Endodermal cell (in vitro differentiated cells): Measurements from ENCODE around the gene SLX1A. TPM values are rescaled to one million over a fixed set of nuclear protein-coding genes. Genes with fewer than 3 reads are reported as not detected.
"Not testable (repeated sequence)": the region's sequence is repeated elsewhere in the genome, so short reads cannot be mapped to it uniquely, and the experiment has no call there.

ENCODE experiments used
- DNase-seq: peaks from one replicate; pipeline ENCODE4 v3.0.0-alpha.2; 2017
- H3K27ac ChIP-seq: 2 replicates; pipeline ENCODE4 v1.5.1; 2013; ENCODE audit warnings: mild to moderate bottlenecking, low read depth, low read length, moderate library complexity
- H3K27me3 ChIP-seq: 2 replicates; pipeline ENCODE4 v1.6.1; 2013; ENCODE audit warnings: mild to moderate bottlenecking, low read length, moderate library complexity; ENCODE audit not compliant: insufficient read depth, control insufficient read depth, poor library complexity, severe bottlenecking
- H3K36me3 ChIP-seq: 2 replicates; pipeline ENCODE4 v1.7.0; 2013; ENCODE audit warnings: mild to moderate bottlenecking, low read length, moderate library complexity; ENCODE audit not compliant: control insufficient read depth, insufficient read depth
- H3K4me1 ChIP-seq: one replicate; pipeline ENCODE4 v1.7.0; 2013; ENCODE audit warnings: low read length; ENCODE audit not compliant: control insufficient read depth, insufficient read depth
- H3K4me3 ChIP-seq: 2 replicates; pipeline ENCODE4 v1.5.1; 2013; ENCODE audit warnings: mild to moderate bottlenecking, low read length, moderate library complexity
- H3K9ac ChIP-seq: 2 replicates; pipeline ENCODE4 v1.6.1; 2013; ENCODE audit warnings: mild to moderate bottlenecking, low read length, moderate library complexity; ENCODE audit not compliant: poor library complexity, severe bottlenecking; ENCODE audit errors: extremely low read depth
- H3K9me3 ChIP-seq: 2 replicates; pipeline ENCODE4 v1.6.1; 2013; ENCODE audit warnings: mild to moderate bottlenecking, low read length, moderate library complexity; ENCODE audit not compliant: control insufficient read depth
- H3K27ac Mint-ChIP-seq: 2 replicates; pipeline ENCODE4 v1.8.0; 2020; ENCODE audit warnings: mixed read lengths
- H3K27me3 Mint-ChIP-seq: 2 replicates; pipeline ENCODE4 v1.8.0; 2021; ENCODE audit warnings: mild to moderate bottlenecking, mixed read lengths; ENCODE audit not compliant: insufficient read depth
- H3K36me3 Mint-ChIP-seq: 2 replicates; pipeline ENCODE4 v1.8.0; 2020; ENCODE audit warnings: low read depth, mixed read lengths
- H3K4me1 Mint-ChIP-seq: 2 replicates; pipeline ENCODE4 v1.8.0; 2020; ENCODE audit warnings: mixed read lengths
- H3K4me3 Mint-ChIP-seq: 2 replicates; pipeline ENCODE4 v1.8.0; 2020; ENCODE audit warnings: mild to moderate bottlenecking, moderate library complexity, mixed read lengths
- H3K9me3 Mint-ChIP-seq: 2 replicates; pipeline ENCODE4 v1.8.0; 2020; ENCODE audit warnings: mild to moderate bottlenecking, mixed read lengths
- WGBS, 2 experiments: methylation state at CpG; one replicate each; pipeline versions ENCODE4 v1.1.5 to v1.1.7; 2013; ENCODE audit warnings: missing lambda C conversion rate in 2 of 2, mixed read lengths in 1 of 2; ENCODE audit not compliant: insufficient coverage in 1 of 2, insufficient read length in 1 of 2; 5-methylcytosine and 5-hydroxymethylcytosine counted together
- total RNA-seq, 2 donors: library from RNA; stranded (reverse); fragmentation: NEBNext Ultra II Directional in 1 of 2; extraction: Animal tissue kit (Norgen Biotek cat#: 25700) in 1 of 2; gene quantifications; 2 replicates in 1 of 2; 3 replicates in 1 of 2; pipeline ENCODE4 v1.2.1, GENCODE V29; 2021

SLX1A gene
- total RNA-seq, 2 donors from 2014 or later: 37.7 to 48.8 TPM

- not testable (repeated sequence) for H3K4me1 ChIP-seq, H3K4me3 Mint-ChIP-seq, H3K27me3 Mint-ChIP-seq, H3K27ac ChIP-seq, H3K9ac ChIP-seq, DNase-seq, H3K4me3 ChIP-seq, H3K9me3 Mint-ChIP-seq, H3K36me3 Mint-ChIP-seq, H3K27ac Mint-ChIP-seq, H3K4me1 Mint-ChIP-seq, H3K27me3 ChIP-seq, H3K36me3 ChIP-seq, H3K9me3 ChIP-seq
- WGBS, 2 experiments: no CpG with 5 or more reads among the region's 15 CpGs
Observed at GRCh38 chr16:30199608-30200343, 6.1 kb downstream of the SLX1A start.

- not testable (repeated sequence) for H3K27ac ChIP-seq, H3K4me3 Mint-ChIP-seq, H3K4me1 Mint-ChIP-seq, DNase-seq, H3K27me3 Mint-ChIP-seq, H3K36me3 Mint-ChIP-seq, H3K9me3 Mint-ChIP-seq, H3K27me3 ChIP-seq, H3K36me3 ChIP-seq, H3K9ac ChIP-seq, H3K4me3 ChIP-seq, H3K9me3 ChIP-seq, H3K4me1 ChIP-seq, H3K27ac Mint-ChIP-seq
- 0% methylated on average over 10 of the region's 52 CpGs; no CpG with 5 or more reads in 1 of the 2 experiments for WGBS, 2 experiments
Observed at GRCh38 chr16:30205541-30206236, 12.0 kb downstream of the SLX1A start.

- H3K27me3 Mint-ChIP-seq, H3K4me1 Mint-ChIP-seq, H3K27ac Mint-ChIP-seq, H3K9me3 ChIP-seq, DNase-seq, H3K9ac ChIP-seq, H3K4me3 Mint-ChIP-seq, H3K4me3 ChIP-seq, H3K4me1 ChIP-seq, H3K9me3 Mint-ChIP-seq, H3K27ac ChIP-seq, H3K36me3 Mint-ChIP-seq, H3K27me3 ChIP-seq, H3K36me3 ChIP-seq: not testable (repeated sequence)
- no CpG with 5 or more reads among the region's 33 CpGs for WGBS, 2 experiments
Observed at GRCh38 chr16:30206252-30206651, 12.6 kb downstream of the SLX1A start.

GRCh38 chr16:30207063-30207704, 13.5 kb downstream of the SLX1A start:
- H3K4me1 ChIP-seq, H3K36me3 Mint-ChIP-seq, H3K27ac Mint-ChIP-seq, H3K27me3 Mint-ChIP-seq, H3K4me3 Mint-ChIP-seq, H3K9me3 Mint-ChIP-seq, H3K27ac ChIP-seq, H3K36me3 ChIP-seq, H3K27me3 ChIP-seq, DNase-seq, H3K4me3 ChIP-seq, H3K9me3 ChIP-seq, H3K4me1 Mint-ChIP-seq, H3K9ac ChIP-seq: not testable (repeated sequence)
- WGBS, 2 experiments: no CpG with 5 or more reads among the region's 9 CpGs

- not testable (repeated sequence) for H3K9me3 Mint-ChIP-seq, H3K27ac Mint-ChIP-seq
- no CpG with 5 or more reads among the region's 6 CpGs for WGBS, 2 experiments
Observed at GRCh38 chr16:30209032-30209431, 15.4 kb downstream of the SLX1A start.

GRCh38 chr16:30211414-30211813, 17.7 kb downstream of the SLX1A start:
- not testable (repeated sequence) for H3K4me1 Mint-ChIP-seq, H3K4me3 ChIP-seq, H3K27ac ChIP-seq, H3K27ac Mint-ChIP-seq, H3K36me3 Mint-ChIP-seq, H3K9me3 ChIP-seq, H3K36me3 ChIP-seq, DNase-seq, H3K9ac ChIP-seq, H3K4me3 Mint-ChIP-seq, H3K4me1 ChIP-seq, H3K27me3 Mint-ChIP-seq, H3K9me3 Mint-ChIP-seq, H3K27me3 ChIP-seq
- no CpG with 5 or more reads among the region's 4 CpGs for WGBS, 2 experiments

More at GRCh38 chr16:30209032-30209431, 15.4 kb downstream of the SLX1A start:
- DNase-seq, H3K9me3 ChIP-seq, H3K36me3 Mint-ChIP-seq, H3K27me3 ChIP-seq, H3K4me3 Mint-ChIP-seq, H3K27me3 Mint-ChIP-seq, H3K4me3 ChIP-seq, H3K27ac ChIP-seq, H3K36me3 ChIP-seq, H3K4me1 ChIP-seq, H3K9ac ChIP-seq, H3K4me1 Mint-ChIP-seq: not testable (repeated sequence)
